Activated T-cell treated with anti-CD3 and anti-CD28 coated beads, Interleukin-2, amount 50 U/mL, for 4 hours (primary cell): Measurements from ENCODE around the gene TBRG4. TPM values are rescaled to one million over a fixed set of nuclear protein-coding genes. Genes with fewer than 3 reads are reported as not detected.
"Not testable (repeated sequence)": the region's sequence is repeated elsewhere in the genome, so short reads cannot be mapped to it uniquely, and the experiment has no call there.

Experiments used
- ATAC-seq, 2 donors: fragments of 200-7000 bp; cut with Tn5 transposase; one replicate each; pipeline ENCODE4 v1.10.0; 2021
- DNase-seq: peaks from one replicate; pipeline ENCODE4 v3.0.0-alpha.2; 2020
- H3K27me3 Mint-ChIP-seq: one replicate; pipeline ENCODE4 v1.8.0; 2021; ENCODE audit warnings: low read depth, mixed read lengths
- H3K36me3 Mint-ChIP-seq: one replicate; pipeline ENCODE4 v1.8.0; 2022; ENCODE audit warnings: mixed read lengths; ENCODE audit not compliant: insufficient read depth
- H3K4me1 Mint-ChIP-seq: one replicate; pipeline ENCODE4 v1.8.0; 2021; ENCODE audit warnings: low read depth, mixed read lengths
- H3K4me3 Mint-ChIP-seq: one replicate; pipeline ENCODE4 v1.8.0; 2021; ENCODE audit warnings: mild to moderate bottlenecking, moderate library complexity, mixed read lengths
- H3K9me3 Mint-ChIP-seq: one replicate; pipeline ENCODE4 v1.8.0; 2021; ENCODE audit warnings: mixed read lengths
- total RNA-seq, 3 donors: library from RNA; stranded (reverse); gene quantifications; one replicate each; pipeline ENCODE4 v1.2.1, GENCODE V29; 2021

Gene TBRG4
- total RNA-seq: 100 to 1,000 TPM; 206 to 236 (median 233) TPM

DNA sequence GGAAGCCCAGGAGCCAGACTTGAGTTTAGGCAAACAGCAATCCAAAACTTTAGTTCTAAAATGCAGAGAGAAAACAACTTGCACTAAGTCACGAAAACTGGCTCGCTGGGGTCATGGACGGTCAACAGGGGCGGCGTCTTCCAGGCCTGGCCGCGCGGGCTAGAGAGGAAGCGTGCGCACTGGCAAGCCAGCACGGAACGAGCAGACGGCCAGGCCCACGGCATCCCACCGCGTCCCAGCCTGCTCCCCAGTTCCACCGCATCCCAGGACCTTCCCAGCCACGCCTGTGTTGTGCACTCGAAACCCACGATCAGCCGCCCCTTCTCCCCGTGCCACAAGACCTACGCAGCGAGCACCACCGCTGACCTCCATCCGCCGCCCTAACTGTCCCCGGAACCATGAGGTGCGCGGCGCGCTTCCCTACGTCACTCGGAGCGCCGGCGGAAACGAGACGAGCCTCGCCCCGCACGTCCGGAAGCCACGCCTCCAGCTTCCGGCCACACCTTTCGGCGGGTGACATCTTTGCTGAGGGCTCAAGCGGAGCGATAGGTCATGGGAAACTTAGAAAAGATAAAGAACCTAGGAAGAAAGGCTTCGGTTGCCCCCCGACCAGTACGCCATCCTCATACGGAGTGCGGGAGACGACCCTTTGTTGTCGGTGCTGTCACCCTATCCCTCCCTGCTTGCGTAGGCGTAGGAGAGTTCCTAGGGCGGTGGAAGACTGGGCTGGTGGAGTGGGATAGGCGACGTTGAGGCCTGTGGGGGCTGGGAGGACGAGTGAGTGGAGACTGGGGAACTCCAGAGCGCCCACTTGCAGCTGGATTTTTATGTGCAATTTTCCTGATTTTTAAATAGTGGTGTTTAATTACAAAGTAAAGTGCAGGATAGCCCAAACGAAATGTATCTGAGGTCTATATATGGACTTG lies at the start of gene TBRG4:
TSS of gene TBRG4 (minus strand) at position 400 of the 926 bp plus-strand sequence. CDS start 2,460 bp downstream, outside the sequence.
- Mint-ChIP-seq H3K27me3 (peaks cover 2% of the 10 kb centered on the region), H3K9me3 (no peaks in the 10 kb centered on the region), H3K36me3 (peaks cover 23% of the 10 kb centered on the region), H3K4me3 (peak within 1 kb of the TSS; percentile 96), H3K4me1 (peaks cover 39% of the 10 kb centered on the region)
- ATAC-seq (peak; percentile 95 to 96), DNase-seq (peak; percentile 92)

DNA sequence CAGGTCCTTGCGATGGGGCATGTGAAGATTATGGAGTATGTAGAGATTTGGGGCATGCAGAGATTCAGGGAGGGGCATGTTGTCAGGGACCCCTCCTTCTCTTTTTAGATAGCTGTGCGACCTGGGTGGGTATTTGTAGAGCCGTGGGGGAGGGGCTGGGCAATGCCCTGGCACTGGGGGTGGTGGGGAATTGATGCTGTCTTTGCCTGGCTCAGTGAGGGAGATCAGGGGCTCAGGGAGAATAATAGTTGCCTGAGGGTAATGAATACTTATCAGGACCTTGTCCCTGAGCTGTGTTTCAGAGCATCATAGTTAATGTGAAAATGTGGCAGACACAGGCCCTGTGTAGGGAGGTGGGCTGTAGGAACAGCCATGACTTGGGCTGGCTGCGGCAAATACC lies 49.6 kb upstream of the TBRG4 start:
- Mint-ChIP-seq H3K4me1 (peaks cover 1% of the 10 kb centered on the region), H3K9me3 (peaks cover 10% of the 10 kb centered on the region), H3K27me3 (peaks cover 18% of the 10 kb centered on the region), H3K4me3 (no peak overlapping the region), H3K36me3 (no peaks in the 10 kb centered on the region)
- ATAC-seq (no peak), DNase-seq (no peak)

DNA sequence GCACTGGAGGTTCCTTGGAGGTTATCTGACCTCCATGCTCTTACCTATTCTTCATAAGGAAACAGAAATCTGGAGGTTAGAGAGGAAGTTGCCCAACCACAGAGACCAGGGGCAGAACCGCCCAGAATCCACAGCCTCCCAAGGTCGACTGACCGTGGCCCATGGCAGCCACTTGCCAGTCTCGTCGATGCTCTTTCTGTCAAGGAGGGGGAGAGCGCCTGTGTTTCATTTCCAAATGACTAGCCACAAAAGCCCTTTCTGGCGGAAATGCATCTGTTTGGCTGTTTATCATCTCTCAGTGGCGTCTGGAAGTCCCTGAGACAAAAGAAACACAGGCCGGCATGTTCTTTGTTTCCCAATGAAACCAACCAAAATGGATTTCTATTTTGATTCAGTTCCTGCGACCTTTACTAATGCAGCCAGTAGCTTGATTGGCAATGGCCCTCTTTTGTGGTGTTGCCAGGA lies 49.0 kb upstream of the TBRG4 start:
- no peak for ATAC-seq
- H3K4me1 Mint-ChIP-seq: peaks cover 1% of the 10 kb centered on the region
- no peak overlapping the region for H3K4me3 Mint-ChIP-seq
- H3K27me3 Mint-ChIP-seq: peaks cover 20% of the 10 kb centered on the region
- H3K36me3 Mint-ChIP-seq: no peaks in the 10 kb centered on the region
- DNase-seq: no peak
- peaks cover 10% of the 10 kb centered on the region for H3K9me3 Mint-ChIP-seq

DNA sequence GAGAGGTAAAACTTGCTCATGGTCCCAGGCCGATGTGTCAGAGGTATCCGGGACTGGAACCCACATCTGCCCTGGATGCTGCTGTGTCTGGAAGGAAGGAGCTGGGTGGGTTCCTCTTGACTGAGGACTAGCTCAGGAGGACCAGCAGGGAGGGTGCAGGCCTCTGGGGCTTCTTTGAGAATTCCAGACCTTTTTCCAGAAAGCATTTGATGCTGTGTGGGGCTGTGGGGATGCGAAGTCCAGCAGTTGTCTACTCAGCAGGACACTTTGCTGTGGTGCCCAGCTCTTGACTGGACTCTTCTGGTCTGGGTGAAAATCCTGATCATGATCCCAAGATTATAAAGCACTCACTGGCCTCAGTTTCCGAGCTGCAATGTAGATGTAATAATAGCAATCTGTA lies 47.8 kb upstream of the TBRG4 start:
- Mint-ChIP-seq H3K4me3 (no peak overlapping the region), H3K4me1 (peaks cover 1% of the 10 kb centered on the region), H3K9me3 (peaks cover 3% of the 10 kb centered on the region), H3K27me3 (peaks cover 22% of the 10 kb centered on the region), H3K36me3 (no peaks in the 10 kb centered on the region)
- no peak for ATAC-seq
- DNase-seq: no peak

DNA sequence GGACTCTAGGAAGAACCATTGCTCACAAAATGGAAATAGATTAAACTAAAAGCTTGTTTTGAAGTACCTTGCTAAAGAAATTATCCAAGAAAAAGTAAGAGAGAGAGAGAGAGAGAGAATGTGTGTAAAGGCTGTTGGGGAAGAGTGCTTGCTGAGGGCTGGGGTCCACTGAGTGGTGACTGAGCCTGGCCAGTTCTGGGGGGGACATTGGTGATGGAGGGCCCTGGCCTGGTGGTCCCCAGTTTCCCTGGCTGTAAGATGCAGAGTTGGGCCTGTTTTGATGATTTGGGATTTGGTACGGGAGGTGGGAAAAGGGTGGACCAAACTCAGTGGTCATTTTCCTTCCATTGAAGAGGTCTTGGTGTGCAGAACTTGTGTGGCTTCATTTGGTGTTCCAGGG lies 47.0 kb upstream of the TBRG4 start:
- H3K36me3 Mint-ChIP-seq: no peaks in the 10 kb centered on the region
- DNase-seq: no peak
- no peak overlapping the region for H3K4me3 Mint-ChIP-seq
- ATAC-seq: no peak
- peaks cover 1% of the 10 kb centered on the region for H3K4me1 Mint-ChIP-seq
- peaks cover 22% of the 10 kb centered on the region for H3K27me3 Mint-ChIP-seq
- H3K9me3 Mint-ChIP-seq: no peaks in the 10 kb centered on the region

DNA sequence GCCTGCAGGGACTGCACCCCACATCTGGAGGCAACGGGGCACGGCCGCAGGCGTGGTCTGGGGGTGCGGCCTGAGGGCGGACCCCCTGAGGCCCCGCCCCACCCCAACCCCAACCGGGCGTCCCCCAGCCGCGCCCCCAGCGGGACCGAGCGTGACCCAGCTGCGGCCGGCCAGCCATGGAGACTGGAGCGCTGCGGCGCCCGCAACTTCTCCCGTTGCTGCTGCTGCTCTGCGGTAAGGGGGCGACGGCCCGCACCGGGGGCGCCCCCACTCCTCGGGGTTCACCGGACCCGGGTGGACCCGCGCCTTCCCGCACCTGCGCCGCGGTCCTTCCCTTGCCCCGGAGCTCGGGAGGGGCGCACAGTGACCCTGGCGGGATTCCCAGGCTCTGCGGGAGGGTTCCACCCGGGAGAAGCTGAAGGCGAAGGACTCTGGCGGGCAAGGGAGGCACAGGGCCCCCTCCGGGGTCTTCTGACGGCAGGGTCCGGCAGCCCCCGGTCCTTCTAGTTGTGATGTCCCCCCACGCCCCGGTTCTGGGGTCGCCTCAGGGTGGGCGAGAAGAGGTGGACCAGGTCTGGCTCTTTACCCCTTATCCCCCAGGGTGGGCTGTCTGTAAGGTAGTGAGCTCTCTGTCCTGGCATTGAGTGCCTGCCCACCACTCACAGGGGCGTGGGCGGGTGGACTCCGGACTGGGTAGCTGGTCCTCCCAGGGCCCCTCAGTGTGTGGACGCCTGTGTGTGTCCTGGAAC lies 46.3 kb upstream of the TBRG4 start, which contains the start of gene RAMP3:
TSS of gene RAMP3 (plus strand) at position 139 of the 749 bp plus-strand sequence. CDS start at position 177, 38 bp downstream.
- H3K4me1 Mint-ChIP-seq: peaks cover 1% of the 10 kb centered on the region
- ATAC-seq: peak; percentile 22 to 25
- H3K36me3 Mint-ChIP-seq: no peaks in the 10 kb centered on the region
- H3K27me3 Mint-ChIP-seq: peaks cover 22% of the 10 kb centered on the region
- H3K9me3 Mint-ChIP-seq: no peaks in the 10 kb centered on the region
- H3K4me3 Mint-ChIP-seq: no peak within 1 kb of the TSS
- no peak for DNase-seq

DNA sequence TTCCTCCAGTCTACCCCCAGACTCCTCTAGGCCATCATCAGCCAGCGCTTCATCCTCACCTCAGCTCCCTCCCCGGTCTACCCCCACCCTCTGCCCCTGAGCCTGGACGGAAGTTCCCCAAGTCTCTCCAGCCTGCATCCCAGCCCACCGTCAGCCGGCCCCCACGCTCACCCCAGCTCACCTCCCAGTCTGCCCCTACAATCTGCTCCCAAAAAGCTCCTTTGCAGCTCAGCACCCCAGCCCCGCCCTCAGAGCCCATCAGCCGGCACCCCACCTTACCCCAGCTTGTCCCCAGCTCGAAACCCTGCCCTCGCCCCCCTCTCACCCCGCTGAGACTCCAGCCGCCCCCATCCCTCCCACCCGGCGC lies 45.8 kb upstream of the TBRG4 start:
- no peak for DNase-seq
- no peaks in the 10 kb centered on the region for H3K9me3 Mint-ChIP-seq
- peaks cover 1% of the 10 kb centered on the region for H3K4me1 Mint-ChIP-seq
- no peak for ATAC-seq
- peaks cover 22% of the 10 kb centered on the region for H3K27me3 Mint-ChIP-seq
- no peak overlapping the region for H3K4me3 Mint-ChIP-seq
- H3K36me3 Mint-ChIP-seq: no peaks in the 10 kb centered on the region

DNA sequence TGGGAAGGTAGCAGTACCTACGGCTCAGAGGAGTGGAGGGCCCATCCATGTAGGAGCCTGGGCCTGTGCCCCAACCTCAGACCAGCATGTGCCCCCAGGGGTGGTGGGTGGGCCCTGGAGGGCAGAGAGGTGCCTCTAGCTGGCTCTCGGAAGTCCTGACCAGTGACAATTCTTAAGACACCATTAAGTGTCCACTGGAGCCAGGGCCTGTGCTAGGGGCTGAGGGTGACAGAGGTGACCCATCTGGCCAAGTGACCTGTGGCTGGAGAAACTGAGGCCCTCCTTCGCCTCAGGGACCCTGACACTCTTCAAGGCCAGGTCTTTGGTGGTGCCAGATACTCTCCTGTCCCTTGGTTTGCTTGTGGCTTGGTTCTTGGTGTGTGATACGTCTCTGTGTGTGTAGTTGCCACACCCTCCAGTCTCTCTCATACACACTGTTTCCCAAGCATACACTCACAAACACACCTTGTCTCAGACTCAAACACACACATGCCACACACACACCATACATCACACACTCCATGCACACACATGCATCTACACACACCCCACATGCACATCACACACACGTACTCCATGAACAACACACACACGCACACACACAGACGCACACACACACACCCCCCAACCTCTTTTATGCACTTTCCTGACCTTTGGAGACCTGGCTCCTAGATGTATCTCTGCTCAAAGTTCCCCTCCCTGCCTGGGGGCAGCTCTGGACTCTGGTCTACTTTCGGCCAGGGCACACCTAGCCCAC lies 45.2 kb upstream of the TBRG4 start:
- Mint-ChIP-seq H3K9me3 (no peaks in the 10 kb centered on the region), H3K27me3 (peaks cover 25% of the 10 kb centered on the region), H3K36me3 (no peaks in the 10 kb centered on the region), H3K4me3 (no peak overlapping the region), H3K4me1 (peaks cover 1% of the 10 kb centered on the region)
- ATAC-seq: no peak
- no peak for DNase-seq

DNA sequence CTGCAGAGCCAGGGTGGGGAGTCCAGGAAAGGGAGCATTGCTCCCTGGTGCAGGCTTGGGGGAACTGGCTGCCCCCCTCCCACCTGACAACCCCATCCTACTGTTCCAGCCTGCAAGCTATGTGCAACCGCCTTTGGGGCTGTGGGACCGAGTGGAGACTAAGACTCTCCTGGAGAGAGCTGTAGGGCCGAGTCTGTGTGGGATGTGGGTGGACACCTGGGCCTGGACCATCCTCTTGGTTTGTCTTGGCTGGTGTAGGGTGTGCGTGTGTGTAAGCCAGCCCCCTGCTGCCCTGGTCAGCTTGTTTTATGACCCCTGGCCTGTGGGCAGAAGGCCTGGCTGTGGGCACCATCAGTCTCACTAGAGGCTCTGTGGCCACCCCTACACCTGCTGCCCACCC lies 44.4 kb upstream of the TBRG4 start:
- Mint-ChIP-seq H3K9me3 (no peaks in the 10 kb centered on the region), H3K27me3 (peaks cover 26% of the 10 kb centered on the region), H3K4me1 (peaks cover 1% of the 10 kb centered on the region), H3K4me3 (no peak overlapping the region), H3K36me3 (no peaks in the 10 kb centered on the region)
- DNase-seq (no peak), ATAC-seq (no peak)

DNA sequence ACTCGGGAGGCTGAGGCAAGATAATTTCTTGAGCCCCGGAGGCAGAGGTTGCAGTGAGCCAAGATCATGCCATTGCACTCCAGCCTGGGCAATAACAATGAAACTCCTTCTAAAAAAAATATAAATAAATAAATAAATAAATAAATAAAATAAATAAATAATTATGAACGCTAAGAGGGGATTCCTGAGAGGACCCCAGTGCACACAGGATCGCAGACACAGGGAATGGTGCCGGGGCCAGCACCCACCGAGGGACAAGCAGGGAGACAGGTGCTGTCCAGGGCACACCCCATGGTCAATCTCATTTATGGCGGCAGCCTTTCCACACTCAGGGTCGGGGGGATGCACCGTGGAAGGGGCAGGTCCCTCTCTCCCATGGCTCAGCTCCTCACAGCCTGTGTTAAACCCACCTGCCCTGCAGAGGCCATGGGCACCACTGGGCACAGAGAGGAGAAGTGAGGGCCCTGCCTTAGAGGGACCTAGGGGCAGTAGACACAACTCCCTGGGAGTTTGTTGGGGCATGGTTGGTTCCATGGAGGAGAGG lies 43.9 kb upstream of the TBRG4 start:
- peaks cover 28% of the 10 kb centered on the region for H3K27me3 Mint-ChIP-seq
- H3K36me3 Mint-ChIP-seq: no peaks in the 10 kb centered on the region
- no peak for DNase-seq
- H3K9me3 Mint-ChIP-seq: no peaks in the 10 kb centered on the region
- peaks cover 1% of the 10 kb centered on the region for H3K4me1 Mint-ChIP-seq
- ATAC-seq: no peak
- no peak overlapping the region for H3K4me3 Mint-ChIP-seq

DNA sequence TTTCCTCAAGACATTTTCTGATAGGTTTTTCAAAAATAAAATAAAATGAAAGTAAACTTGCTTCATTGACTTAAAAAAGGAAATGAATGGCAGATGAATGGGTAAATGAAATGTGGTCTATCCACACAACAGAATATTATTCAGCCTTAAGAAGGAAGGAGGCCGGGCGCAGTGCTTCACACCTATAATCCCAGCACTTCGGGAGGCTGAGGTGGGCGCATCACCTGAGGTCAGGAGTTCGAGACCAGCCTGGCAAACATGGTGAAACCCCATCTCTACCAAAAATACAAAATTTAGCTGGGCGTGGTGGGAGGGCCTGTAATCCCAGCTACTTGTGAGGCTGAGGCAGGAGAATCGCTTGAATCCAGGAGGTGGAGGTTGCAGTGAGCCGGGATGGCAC lies 42.4 kb upstream of the TBRG4 start:
- not testable (repeated sequence) for ATAC-seq, DNase-seq, H3K4me1 Mint-ChIP-seq, H3K9me3 Mint-ChIP-seq, H3K36me3 Mint-ChIP-seq, H3K4me3 Mint-ChIP-seq
- H3K27me3 Mint-ChIP-seq: peaks cover 30% of the 10 kb centered on the region

DNA sequence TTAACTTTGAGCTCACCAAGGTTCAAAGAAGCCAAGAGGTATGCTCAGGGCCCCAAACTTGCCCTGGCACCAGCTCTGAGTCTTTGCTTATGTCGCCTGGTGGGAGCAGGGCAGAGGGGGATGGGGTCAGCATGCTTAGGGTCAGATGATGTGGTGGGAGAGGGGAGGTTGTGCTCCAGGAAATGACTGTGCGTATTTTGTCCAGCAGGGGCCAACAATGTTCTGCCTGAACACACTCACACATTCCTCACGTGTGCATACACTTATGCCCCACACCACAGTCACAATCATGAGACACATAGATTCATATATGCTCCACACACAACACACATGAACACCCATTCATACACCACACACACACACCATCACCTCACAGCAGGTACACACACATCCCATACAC lies 41.7 kb upstream of the TBRG4 start:
- no peak for ATAC-seq
- H3K9me3 Mint-ChIP-seq: no peaks in the 10 kb centered on the region
- no peaks in the 10 kb centered on the region for H3K36me3 Mint-ChIP-seq
- H3K27me3 Mint-ChIP-seq: peaks cover 26% of the 10 kb centered on the region
- DNase-seq: no peak
- H3K4me1 Mint-ChIP-seq: peaks cover 1% of the 10 kb centered on the region
- no peak overlapping the region for H3K4me3 Mint-ChIP-seq

DNA sequence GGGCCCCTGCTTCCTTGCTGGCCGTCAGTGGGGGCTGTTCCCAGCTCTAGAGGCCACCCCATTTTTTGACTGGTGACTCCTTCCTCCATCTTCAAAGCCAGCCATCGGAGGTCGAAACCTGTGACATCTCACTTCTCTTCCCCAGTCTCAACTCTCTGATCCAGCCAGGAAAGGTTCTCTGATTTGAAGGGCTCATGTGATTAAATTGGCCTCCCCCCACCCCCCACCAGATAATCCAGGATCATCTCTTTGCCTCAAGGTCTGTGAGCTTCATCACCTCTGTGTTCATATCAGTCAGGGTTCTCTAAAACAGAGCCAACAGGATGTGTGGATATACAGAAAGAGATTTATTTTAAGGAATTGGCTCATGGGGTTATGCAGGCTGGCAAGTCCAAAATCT lies 40.5 kb upstream of the TBRG4 start:
- Mint-ChIP-seq H3K9me3 (no peaks in the 10 kb centered on the region), H3K4me3 (no peak overlapping the region), H3K36me3 (no peaks in the 10 kb centered on the region), H3K27me3 (peaks cover 21% of the 10 kb centered on the region), H3K4me1 (peaks cover 1% of the 10 kb centered on the region)
- no peak for DNase-seq
- ATAC-seq: no peak
